IMR-90 (cell line): ENCODE results near the gene ACTC1. TPM values are rescaled to one million over a fixed set of nuclear protein-coding genes. Genes with fewer than 3 reads are reported as not detected.
A peak's percentile ranks its signal among the peaks of the same experiment; 100 is the strongest.
"Not testable (repeated sequence)": the region's sequence is repeated elsewhere in the genome, so short reads cannot be mapped to it uniquely, and the experiment has no call there.

Source experiments
- ATAC-seq: fragments of 200-7000 bp; cut with Tn5 transposase; 2 replicates; pipeline ENCODE4 v1.9.1; 2020; ENCODE audit warnings: low read depth, mild to moderate bottlenecking, moderate library complexity
- BruUV-seq: library from RNA; stranded (reverse); fragments of 400-500 nt; replicated peaks from 2 replicates; lab custom pipeline; 2021; lab: Mats Ljungman, UMichigan
- CTCF ChIA-PET: fragments of 300-600 bp; formaldehyde crosslinking; extraction: SDS; loops from one replicate; lab custom pipeline; 2021; ENCODE audit warnings: antibody characterized with exemption; lab: Yijun Ruan, JAX
- POLR2A ChIA-PET: fragments of 300-600 bp; sonication (Branson Sonifier 250); formaldehyde crosslinking; loops from one replicate; lab custom pipeline; 2022; ENCODE audit warnings: antibody characterized with exemption; ENCODE audit not compliant: unreplicated experiment; lab: Charles Lee
- DNase-seq: peaks from one replicate; pipeline ENCODE4 v3.0.0; 2013
- H2AFZ ChIP-seq: replicated peaks from 2 replicates; pipeline ENCODE3; 2013; ENCODE audit warnings: low read length, mild to moderate bottlenecking; ENCODE audit not compliant: poor library complexity
- H2AK5ac ChIP-seq: 2 replicates; pipeline ENCODE4 v1.6.1; 2013; ENCODE audit warnings: low read depth, low read length, inconsistent platforms
- H2AK9ac ChIP-seq: replicated peaks from 2 replicates; pipeline ENCODE3; 2013; ENCODE audit warnings: mild to moderate bottlenecking, low read depth, low read length, moderate library complexity; ENCODE audit not compliant: poor library complexity
- H2BK120ac ChIP-seq: 2 replicates; pipeline ENCODE4 v1.6.1; 2013; ENCODE audit warnings: low read depth, low read length, inconsistent platforms
- H2BK15ac ChIP-seq: 3 replicates; pipeline ENCODE4 v1.6.1; 2013; ENCODE audit warnings: low read depth, low read length, inconsistent platforms
- H2BK20ac ChIP-seq: 2 replicates; pipeline ENCODE4 v1.6.1; 2013; ENCODE audit warnings: low read depth, mild to moderate bottlenecking, inconsistent platforms, low read length, moderate library complexity
- H2BK5ac ChIP-seq: 2 replicates; pipeline ENCODE4 v1.6.1; 2013; ENCODE audit warnings: mild to moderate bottlenecking, low read depth, low read length, inconsistent platforms; ENCODE audit not compliant: poor library complexity, severe bottlenecking
- H3K14ac ChIP-seq: replicated peaks from 2 replicates; pipeline ENCODE4 v1.6.1; 2013; ENCODE audit warnings: low read depth, low read length, inconsistent platforms
- H3K18ac ChIP-seq: 2 replicates; pipeline ENCODE4 v1.6.1; 2013; ENCODE audit warnings: low read depth, low read length, control low read depth
- H3K23ac ChIP-seq: 2 replicates; pipeline ENCODE4 v1.6.1; 2013; ENCODE audit warnings: low read depth, low read length, inconsistent platforms
- H3K27ac ChIP-seq: 2 replicates; pipeline ENCODE4 v1.5.1; 2013; ENCODE audit warnings: mild to moderate bottlenecking, control low read depth, low read length; ENCODE audit not compliant: insufficient read depth
- H3K27me3 ChIP-seq: 2 replicates; pipeline ENCODE4 v1.6.1; 2013; ENCODE audit warnings: low read length; ENCODE audit not compliant: control insufficient read depth, insufficient read depth
- H3K36me3 ChIP-seq: 2 replicates; pipeline ENCODE4 v1.6.1; 2013; ENCODE audit warnings: low read length, mixed read lengths; ENCODE audit not compliant: control insufficient read depth, insufficient read depth
- H3K4ac ChIP-seq: 2 replicates; pipeline ENCODE4 v1.6.1; 2013; ENCODE audit warnings: low read depth, low read length, inconsistent platforms
- H3K4me1 ChIP-seq: 2 replicates; pipeline ENCODE4 v1.6.1; 2013; ENCODE audit warnings: low read length, mixed read lengths; ENCODE audit not compliant: control insufficient read depth, insufficient read depth
- H3K4me2 ChIP-seq: 2 replicates; pipeline ENCODE4 v1.6.1; 2013; ENCODE audit warnings: low read depth, mild to moderate bottlenecking, control low read depth, low read length, moderate library complexity
- H3K4me3 ChIP-seq: 2 replicates; pipeline ENCODE4 v1.5.1; 2013; ENCODE audit warnings: low read depth, mild to moderate bottlenecking, control low read depth, low read length, moderate library complexity; ENCODE audit not compliant: insufficient read depth
- H3K56ac ChIP-seq: 2 replicates; pipeline ENCODE4 v1.6.1; 2013; ENCODE audit warnings: low read length, inconsistent platforms; ENCODE audit not compliant: insufficient read depth; ENCODE audit errors: extremely low read depth
- H3K79me1 ChIP-seq, 2 experiments: 2 replicates each; pipeline ENCODE4 v1.6.1; 2013; ENCODE audit warnings: low read length in 2 of 2, inconsistent platforms in 1 of 2, low read depth in 1 of 2
- H3K9ac ChIP-seq: 2 replicates; pipeline ENCODE4 v1.6.1; 2013; ENCODE audit warnings: low read depth, low read length, control low read depth
- H3K9me1 ChIP-seq: 2 replicates; pipeline ENCODE4 v1.6.1; 2013; ENCODE audit warnings: low read length, inconsistent platforms; ENCODE audit not compliant: insufficient read depth
- H3K9me3 ChIP-seq: 2 replicates; pipeline ENCODE4 v1.6.1; 2013; ENCODE audit warnings: low read length; ENCODE audit not compliant: control insufficient read depth, insufficient read depth
- H4K20me1 ChIP-seq: 2 replicates; pipeline ENCODE4 v1.6.1; 2013; ENCODE audit warnings: low read length, inconsistent platforms; ENCODE audit not compliant: insufficient read depth
- H4K5ac ChIP-seq: 2 replicates; pipeline ENCODE4 v1.6.1; 2013; ENCODE audit warnings: mild to moderate bottlenecking, low read depth, low read length, control low read depth
- H4K8ac ChIP-seq, 2 experiments: 2 replicates each; pipeline ENCODE4 v1.6.1; 2013; ENCODE audit warnings: low read depth in 2 of 2, low read length in 2 of 2, control low read depth in 1 of 2, inconsistent platforms in 1 of 2
- H4K91ac ChIP-seq: 2 replicates; pipeline ENCODE4 v1.6.1; 2013; ENCODE audit warnings: low read depth, low read length, inconsistent platforms; ENCODE audit not compliant: insufficient read depth
- WGBS, 2 experiments: methylation state at CpG; one replicate each; pipeline versions ENCODE4 v1.1.5 to v1.1.7; 2013; ENCODE audit warnings: missing lambda C conversion rate in 2 of 2; ENCODE audit not compliant: insufficient read length in 1 of 2; ENCODE audit errors: extremely low coverage in 2 of 2; 5-methylcytosine and 5-hydroxymethylcytosine counted together
- dilution Hi-C: fragments of 300-500 bp; cut with HindIII; formaldehyde crosslinking; loops from one replicate; pipeline ENCODE4 v1.14.3; 2018; ENCODE audit warnings: low sequenced_read_pairs; ENCODE audit not compliant: unreplicated experiment
- in situ Hi-C: fragments of 300-500 bp; cut with MboI; formaldehyde crosslinking; loops from 3 replicates; pipeline ENCODE4 v1.14.3; 2019; ENCODE audit warnings: low sequenced_read_pairs, inconsistent platforms, mixed read lengths
- intact Hi-C: fragments of 100-400 bp; cut with micrococcal nuclease; formaldehyde crosslinking; loops from 2 replicates; pipeline ENCODE4 v1.10.0; 2022
- polyA plus RNA-seq, 3 experiments: library from polyadenylated mRNA; depleted of rRNA; stranded (reverse); fragments of >200 nt; gene quantifications; 2 replicates each; pipeline ENCODE4 v1.2.3, GENCODE V29; 2012; ENCODE audit warnings: low replicate concordance in 1 of 3
- total RNA-seq: library from RNA; depleted of rRNA; stranded (reverse); fragments of >200 nt; gene quantifications from 2 replicates; pipeline ENCODE4 v1.2.3, GENCODE V29; 2012

The ACTC1 gene
- total and polyA plus RNA-seq, 2 of the 4 experiments (the other 2 are of a cell fraction), result 1.1 to 2.8 TPM

DNA sequence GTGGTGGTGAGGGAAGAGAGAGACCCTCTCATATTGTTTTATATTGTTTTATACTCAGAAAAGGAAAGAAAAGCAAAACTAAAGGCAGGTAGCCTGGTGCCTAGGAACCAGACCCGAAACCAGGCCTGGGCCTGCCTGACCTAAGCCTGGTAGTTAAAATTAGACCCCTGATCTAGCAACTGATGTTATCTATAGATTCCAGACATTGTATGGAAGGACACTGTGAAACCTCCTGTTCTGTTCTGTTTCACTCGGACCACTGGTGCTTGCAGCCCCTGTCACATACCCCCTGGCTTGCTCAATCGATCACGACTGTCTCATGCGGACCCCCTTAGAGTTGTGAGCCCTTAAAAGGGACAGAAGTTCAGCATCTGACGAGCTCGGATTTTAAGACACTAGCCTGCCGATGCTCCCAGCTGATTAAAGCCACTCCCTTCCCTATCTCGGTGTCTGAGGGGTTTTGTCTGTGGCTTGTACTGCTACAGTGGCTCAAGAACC is 17.6 kb upstream of the ACTC1 start:
- H2AK9ac ChIP-seq, H3K4me3 ChIP-seq, H3K4me2 ChIP-seq, dilution Hi-C loops, POLR2A ChIA-PET, in situ Hi-C loops, ATAC-seq, H3K9me3 ChIP-seq, H3K36me3 ChIP-seq, BruUV-seq, H3K9ac ChIP-seq, H3K27me3 ChIP-seq, H3K79me1 ChIP-seq, H4K20me1 ChIP-seq: not testable (repeated sequence)
- CTCF ChIA-PET, result interaction anchor here (1.0 kb wide), 1 partner anchor 118 kb away, joined by 6 read pairs; no protein-coding TSS in a partner anchor
- H2BK120ac ChIP-seq, result peak overlapping the region; percentile 93
- peak overlapping the region; percentile 89 for H3K14ac ChIP-seq
- H3K56ac ChIP-seq, result peak overlapping the region; percentile 47
- 80% methylated on average over 1 of the region's 9 CpGs; no CpG with 5 or more reads in 1 of the 2 experiments for WGBS, 2 experiments
- H2BK15ac ChIP-seq, result peak overlapping the region; percentile 89
- H2BK5ac ChIP-seq, result peak overlapping the region; percentile 99
- H4K91ac ChIP-seq, result peak overlapping the region; percentile 68
- H2BK20ac ChIP-seq, result peak overlapping the region; percentile 86
- DNase-seq, result peak; percentile 11
- peak overlapping the region; percentile 86 for H4K5ac ChIP-seq
- H3K27ac ChIP-seq, result peak overlapping the region; percentile 76
- peaks cover 13% of the 10 kb centered on the region for H3K9me1 ChIP-seq
- peak overlapping the region; percentile 97 for H3K18ac ChIP-seq
- H2AFZ ChIP-seq, result peak overlapping the region; percentile 84
- intact Hi-C loops, result loop anchor here (5.0 kb wide), 1 partner anchor 86 kb away; no protein-coding TSS in a partner anchor
- peak overlapping the region; percentile 89 for H3K4ac ChIP-seq
- H3K4me1 ChIP-seq, result peaks cover 22% of the 10 kb centered on the region
- peak overlapping the region; percentile 38; the same call in 1 of the 2 replicates for H3K23ac ChIP-seq
- peak overlapping the region; percentile 83 for H2AK5ac ChIP-seq
- peak overlapping the region; percentile 77 to 88 for H4K8ac ChIP-seq
